Neutrophil (primary cell): Measurements from ENCODE around the gene PTF1A.

Source experiments
- H3K27ac ChIP-seq: fragments of 200-600 bp; sonication (generic); 2 replicates; pipeline ENCODE4 v1.5.1; 2016; ENCODE audit warnings: mild to moderate bottlenecking, moderate library complexity
- H3K27me3 ChIP-seq: fragments of 200-600 bp; sonication (generic); 2 replicates; pipeline ENCODE4 v1.6.0; 2016; ENCODE audit warnings: mild to moderate bottlenecking
- H3K36me3 ChIP-seq: fragments of 200-600 bp; sonication (generic); 2 replicates; pipeline ENCODE4 v1.5.1; 2017
- H3K4me1 ChIP-seq, 2 experiments: fragments of 200-600 bp in 1 of 2; sonication (generic) in 1 of 2; 1 replicate in 1 of 2; 2 replicates in 1 of 2; pipeline versions ENCODE4 v1.5.1 to v1.6.1; 2013 to 2016; ENCODE audit warnings: low read depth in 1 of 2, low read length in 1 of 2, mild to moderate bottlenecking in 1 of 2, moderate library complexity in 1 of 2; ENCODE audit not compliant: control insufficient read depth in 1 of 2, insufficient read depth in 1 of 2
- H3K4me3 ChIP-seq, 2 experiments: fragments of 200-600 bp in 1 of 2; sonication (generic) in 1 of 2; 1 replicate in 1 of 2; 2 replicates in 1 of 2; pipeline ENCODE4 v1.5.1; 2013 to 2016; ENCODE audit warnings: low read depth in 1 of 2, low read length in 1 of 2, mild to moderate bottlenecking in 1 of 2, moderate library complexity in 1 of 2
- H3K9me3 ChIP-seq: fragments of 200-600 bp; sonication (generic); 2 replicates; pipeline ENCODE4 v1.5.1; 2016
- CTCF ChIP-seq: fragments of 200-600 bp; sonication (generic); IDR thresholded peaks from 2 replicates; pipeline ENCODE4 v1.5.1; 2016; ENCODE audit warnings: antibody characterized with exemption

The PTF1A gene

GRCh38 chr10:23189024-23189423 is 3.1 kb upstream of the PTF1A start:
- H3K4me1 ChIP-seq = no peaks in the 10 kb centered on the region
- H3K27ac ChIP-seq = no peak overlapping the region
- no peak for TF ChIP-seq CTCF
- H3K27me3 ChIP-seq = peaks cover 100% of the 10 kb centered on the region
- H3K9me3 ChIP-seq = no peaks in the 10 kb centered on the region
- H3K36me3 ChIP-seq = no peaks in the 10 kb centered on the region
- H3K4me3 ChIP-seq = no peak overlapping the region

- Histone ChIP-seq H3K27me3 (peaks cover 100% of the 10 kb centered on the region), H3K9me3 (no peaks in the 10 kb centered on the region), H3K4me1 (no peaks in the 10 kb centered on the region), H3K4me3 (no peak overlapping the region), H3K27ac (no peak overlapping the region), H3K36me3 (no peaks in the 10 kb centered on the region)
- TF ChIP-seq CTCF = no peak
These were observed 994 bp upstream of the PTF1A start for GRCh38 chr10:23190872-23191763.

GRCh38 chr10:23192712-23193434 is 761 bp downstream of the PTF1A start:
- peaks cover 100% of the 10 kb centered on the region for H3K27me3 ChIP-seq
- no peak for TF ChIP-seq CTCF
- H3K4me1 ChIP-seq = no peaks in the 10 kb centered on the region
- no peaks in the 10 kb centered on the region for H3K9me3 ChIP-seq
- no peak overlapping the region for H3K4me3 ChIP-seq
- H3K36me3 ChIP-seq = no peaks in the 10 kb centered on the region
- H3K27ac ChIP-seq = no peak overlapping the region

DNA sequence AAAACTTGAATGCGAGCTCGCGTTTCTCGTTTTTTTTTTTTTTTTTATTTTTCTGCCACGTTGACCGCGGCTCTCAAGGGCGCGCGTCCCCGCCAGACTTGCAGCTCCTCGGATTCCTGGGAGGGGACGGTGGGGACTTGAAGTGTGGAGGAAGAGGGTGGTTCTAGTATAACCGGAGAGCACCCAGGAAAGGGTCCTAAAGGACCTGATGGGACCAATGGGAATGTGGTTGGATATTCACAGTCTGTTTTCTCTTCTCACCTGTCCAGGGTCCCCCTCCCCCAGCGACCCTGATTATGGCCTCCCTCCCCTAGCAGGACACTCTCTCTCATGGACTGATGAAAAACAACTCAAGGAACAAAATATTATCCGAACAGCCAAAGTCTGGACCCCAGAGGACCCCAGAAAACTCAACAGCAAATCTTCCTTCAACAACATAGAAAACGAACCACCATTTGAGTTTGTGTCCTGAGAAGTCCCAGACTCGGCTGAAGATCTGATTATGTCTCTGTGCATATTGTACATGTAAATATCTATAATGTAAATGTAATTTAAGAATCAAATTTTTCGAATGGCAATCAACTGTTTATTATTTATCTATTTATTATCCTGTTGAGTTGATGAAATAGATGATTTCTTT is 1.4 kb downstream of the PTF1A start:
- Histone ChIP-seq H3K27ac (no peak overlapping the region), H3K9me3 (no peaks in the 10 kb centered on the region), H3K27me3 (peaks cover 100% of the 10 kb centered on the region), H3K4me3 (no peak overlapping the region), H3K36me3 (no peaks in the 10 kb centered on the region), H3K4me1 (no peaks in the 10 kb centered on the region)
- TF ChIP-seq CTCF = no peak

DNA sequence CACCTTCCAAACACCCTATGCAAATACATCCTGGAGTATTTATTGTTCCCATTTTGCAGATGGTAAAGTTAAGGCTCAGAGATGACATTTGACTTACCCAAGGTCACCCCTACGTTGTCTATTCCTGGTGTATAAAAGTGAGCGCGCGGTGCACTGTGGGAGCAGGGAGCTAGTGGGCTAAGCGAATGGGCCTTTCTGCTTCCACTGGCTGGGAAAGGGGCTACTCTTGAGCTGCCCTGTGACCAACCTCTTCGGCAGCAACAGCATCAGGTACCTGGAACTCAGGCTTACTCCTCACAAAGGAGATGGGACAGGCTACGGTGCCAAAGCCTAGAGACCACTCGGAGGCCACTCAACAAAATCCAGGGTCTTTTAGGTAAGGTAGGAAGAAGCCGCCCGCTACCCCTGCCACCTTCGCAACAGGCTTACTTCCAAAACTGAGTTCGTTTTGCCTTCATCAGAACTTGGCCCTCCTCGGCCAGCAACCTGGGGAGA is 2.4 kb downstream of the PTF1A start:
- Histone ChIP-seq H3K27ac (no peak overlapping the region), H3K27me3 (peaks cover 100% of the 10 kb centered on the region)
- no peak for TF ChIP-seq CTCF

More for the DNA sequence above, 2.4 kb downstream of the PTF1A start:
- Histone ChIP-seq H3K9me3 (no peaks in the 10 kb centered on the region), H3K4me1 (no peaks in the 10 kb centered on the region), H3K36me3 (no peaks in the 10 kb centered on the region), H3K4me3 (no peak overlapping the region)
